HK-2 (cell line): ENCODE results near the gene POLQ.
A peak's percentile ranks its signal among the peaks of the same experiment; 100 is the strongest.
"Not testable (repeated sequence)": the region's sequence is repeated elsewhere in the genome, so short reads cannot be mapped to it uniquely, and the experiment has no call there.

Experiments used
- DNase-seq: peaks from one replicate; pipeline ENCODE4 v3.0.0-alpha.2; 2018; ENCODE audit not compliant: unreplicated experiment

The POLQ gene

GRCh38 chr3:121545574-121546455 lies at the start of gene POLQ:
Gene POLQ, minus strand, starts transcription at chr3:121545988. Its CDS starts 111 bp downstream, at chr3:121545877.
- DNase-seq: peak; percentile 91

- no peak for DNase-seq
Measured at GRCh38 chr3:121594850-121595249, 49.1 kb upstream of the POLQ start.

DNA sequence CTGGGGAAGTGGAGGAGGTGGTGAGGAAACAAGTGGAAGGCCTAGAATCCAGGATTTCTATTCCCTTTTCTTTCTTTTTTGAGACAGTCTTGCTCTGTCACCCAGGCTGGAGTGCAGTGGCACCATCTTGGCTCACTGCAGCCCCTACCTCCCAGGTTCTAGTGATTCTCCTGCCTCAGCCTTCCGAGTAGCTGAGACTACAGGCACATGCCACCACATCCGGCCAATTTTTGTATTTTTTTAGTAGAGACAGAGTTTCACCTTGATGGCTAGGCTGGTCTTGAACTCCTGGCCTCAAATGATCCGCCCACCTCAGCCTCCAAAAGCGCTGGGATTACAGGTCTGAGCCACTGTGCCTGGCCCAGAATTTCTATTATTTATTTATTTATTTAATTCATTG lies 48.0 kb upstream of the POLQ start:
- DNase-seq: not testable (repeated sequence)

DNA sequence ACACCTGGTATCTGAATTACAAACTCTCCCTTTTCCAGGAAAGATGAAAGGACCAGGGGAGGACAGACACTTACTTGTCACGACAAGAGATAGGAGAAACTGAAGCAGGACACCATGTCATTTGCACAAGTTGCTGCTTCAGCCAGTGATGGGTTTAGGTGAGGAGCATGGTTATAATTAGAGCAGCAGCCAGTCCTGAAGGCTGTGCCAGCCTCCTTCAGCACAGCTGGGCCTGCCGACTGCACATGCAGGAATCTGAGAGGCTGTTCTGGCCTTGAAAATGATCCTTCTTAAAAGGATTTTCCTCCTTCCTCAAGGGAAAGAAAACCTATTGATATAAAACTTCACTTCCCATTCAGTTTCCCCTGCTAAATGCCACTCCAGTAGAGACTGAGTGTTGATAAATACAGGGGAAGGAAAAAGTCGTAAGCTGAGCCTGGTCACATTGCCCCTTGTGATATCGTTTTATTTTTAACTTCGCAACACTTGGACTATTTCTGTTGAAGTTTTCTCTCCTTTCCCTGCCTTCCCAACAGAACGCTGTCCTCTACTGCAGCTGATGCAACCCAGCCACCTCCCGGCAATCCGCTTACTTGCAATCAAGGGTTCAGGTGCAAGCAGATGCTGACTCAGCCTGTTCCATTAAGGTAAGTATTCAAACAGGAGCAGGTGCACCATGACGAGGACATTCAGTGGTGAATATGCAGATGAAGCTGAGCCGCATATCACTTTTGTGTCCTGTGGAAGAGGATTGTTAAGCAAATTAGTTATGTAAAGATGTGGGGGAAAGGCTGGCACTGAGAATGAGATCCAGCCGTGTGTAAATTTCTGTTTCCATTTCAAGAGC lies 47.3 kb upstream of the POLQ start, which contains the start of gene FBXO40:
FBXO40 (plus strand) TSS at position 524 of the 847 bp plus-strand sequence. CDS start 27,197 bp downstream, outside the sequence.
- no peak for DNase-seq

DNA sequence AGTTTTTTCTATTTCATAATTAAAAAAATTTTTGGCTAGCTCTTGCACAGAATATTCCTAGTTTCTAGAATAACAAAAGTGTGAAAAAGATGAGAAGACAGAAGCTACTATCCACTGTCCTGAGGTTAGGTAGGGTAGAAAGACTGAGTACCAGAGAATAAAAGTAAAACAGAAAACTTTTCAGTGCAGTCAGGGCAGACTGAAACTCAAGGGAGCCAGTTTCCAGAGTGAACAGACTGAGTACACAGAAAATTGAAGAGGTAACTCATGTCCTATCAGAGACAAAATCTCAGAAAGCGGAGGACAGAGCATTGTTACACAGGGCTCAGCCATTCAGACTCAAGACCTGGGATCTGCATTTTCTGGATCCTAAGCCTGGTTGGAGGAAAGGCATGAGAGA lies 38.6 kb upstream of the POLQ start:
- no peak for DNase-seq

GRCh38 chr3:121581691-121582090 lies 35.9 kb upstream of the POLQ start:
- DNase-seq: no peak

- DNase-seq: no peak
Measured at GRCh38 chr3:121574449-121574848, 28.7 kb upstream of the POLQ start.

DNA sequence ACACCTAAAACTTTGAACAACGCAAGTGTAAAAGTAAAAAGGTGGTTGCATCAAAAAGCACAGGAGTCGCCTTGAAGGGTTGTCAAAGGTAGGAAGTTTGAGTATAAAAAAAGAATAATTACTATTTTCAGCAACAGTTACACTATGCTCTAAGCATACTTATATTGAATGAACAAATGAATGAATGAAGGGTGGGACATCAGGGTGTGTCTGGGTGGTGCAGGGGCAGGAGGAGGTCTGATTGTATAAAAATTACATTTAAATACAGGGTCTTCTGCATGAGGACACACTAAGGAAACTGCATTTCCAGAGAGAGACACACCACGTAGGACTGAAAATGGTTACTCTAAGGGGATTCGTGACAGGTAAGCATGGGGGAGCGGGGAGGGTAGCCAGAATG lies 21.9 kb upstream of the POLQ start, which contains the start of gene ARGFX:
ARGFX (plus strand) TSS at position 301 of the 400 bp plus-strand sequence. CDS start 2,765 bp downstream, outside the sequence.
- DNase-seq: no peak

DNA sequence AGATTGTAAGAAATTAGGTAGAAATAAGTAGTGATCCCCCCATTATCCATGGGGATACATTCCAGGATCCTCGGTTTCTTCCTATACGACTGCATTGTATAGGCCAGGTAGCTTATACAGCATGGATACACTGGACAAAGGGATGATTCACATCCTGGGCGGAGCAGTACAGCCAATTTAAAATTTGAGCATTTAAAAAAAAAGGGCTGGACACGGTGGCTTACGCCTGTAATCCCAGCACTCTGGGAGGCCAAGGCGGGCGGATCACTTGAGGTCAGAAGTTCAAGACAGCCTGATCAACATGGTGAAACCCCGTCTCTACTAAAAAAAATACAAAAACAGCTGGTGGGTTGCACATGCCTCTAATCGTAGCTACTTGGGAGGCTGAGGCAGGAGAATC lies 21.0 kb upstream of the POLQ start:
- no peak for DNase-seq

- DNase-seq: no peak
Measured at GRCh38 chr3:121562148-121562547, 16.4 kb upstream of the POLQ start.

DNA sequence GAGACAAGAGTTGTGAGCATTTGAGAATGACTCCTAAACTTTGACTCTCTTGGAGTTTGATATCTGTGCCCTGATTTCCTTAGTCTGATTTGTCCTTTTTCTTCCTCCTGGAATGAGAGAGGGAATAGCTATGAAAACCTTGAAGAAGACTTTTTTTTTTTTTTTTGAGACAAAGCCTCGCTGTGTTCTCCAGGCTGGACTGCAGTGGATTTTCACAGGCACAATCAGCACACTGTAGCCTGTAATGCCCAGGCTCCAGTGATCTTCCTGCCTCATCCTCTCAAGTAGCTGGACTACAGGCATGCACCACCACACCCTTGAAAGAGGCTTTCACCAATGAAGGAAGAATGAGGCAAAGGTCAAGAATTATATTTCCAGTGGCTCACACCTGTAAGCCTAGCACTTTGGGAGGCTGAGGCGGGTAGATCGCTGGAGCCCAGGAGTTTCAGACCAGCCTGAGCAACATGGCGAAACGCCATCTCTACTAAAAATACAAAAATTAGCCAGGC lies 11.7 kb upstream of the POLQ start:
- no peak for DNase-seq

DNA sequence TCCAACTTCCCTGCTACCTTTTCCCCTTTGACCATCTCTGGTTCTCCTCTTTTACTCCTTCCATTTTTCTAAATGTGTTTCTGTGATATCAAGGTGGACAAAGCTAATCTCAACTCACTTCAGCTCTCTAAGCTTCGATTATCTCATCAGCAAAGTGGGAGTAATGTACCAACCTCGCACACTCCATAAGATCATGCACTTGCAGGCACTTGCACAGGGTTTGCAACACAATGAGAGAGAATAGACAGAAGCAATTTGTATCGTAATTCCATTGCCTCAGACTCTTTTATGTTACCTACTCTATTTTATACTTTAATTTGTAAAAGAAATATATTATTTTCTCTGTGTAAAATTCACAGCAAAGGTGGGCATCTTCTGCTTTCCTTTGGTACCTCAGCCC lies 7.0 kb upstream of the POLQ start:
- DNase-seq: no peak

GRCh38 chr3:121552379-121552778 lies 6.6 kb upstream of the POLQ start:
- no peak for DNase-seq

DNA sequence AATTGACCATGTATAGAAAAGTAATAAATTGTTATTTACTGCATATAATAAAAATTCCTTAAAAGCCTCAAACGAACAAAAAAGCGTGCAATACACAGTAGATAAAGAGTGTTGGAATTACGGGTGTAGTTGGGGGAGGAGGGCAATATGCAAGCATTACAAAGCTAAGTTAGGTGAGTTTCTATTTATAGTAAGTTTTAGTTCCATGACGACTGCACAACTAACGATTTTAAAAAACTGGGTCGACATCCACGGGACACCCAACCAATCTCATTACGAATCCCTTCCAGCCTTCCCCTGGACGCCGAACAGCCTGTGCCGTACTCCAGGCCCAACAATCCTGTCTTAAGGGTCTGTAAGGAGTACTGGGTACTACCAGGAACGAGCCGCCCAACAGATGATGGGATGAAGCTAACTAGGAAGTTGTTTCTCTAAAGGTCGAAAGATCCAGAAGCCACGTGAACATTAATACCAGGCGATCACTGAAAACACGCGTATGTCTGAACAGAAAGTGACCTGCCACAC lies 677 bp downstream of the POLQ start:
- DNase-seq: no peak

- DNase-seq: no peak
Measured at GRCh38 chr3:121542924-121543323, 2.9 kb downstream of the POLQ start.

GRCh38 chr3:121531269-121531668 lies 14.5 kb downstream of the POLQ start:
- DNase-seq: no peak

DNA sequence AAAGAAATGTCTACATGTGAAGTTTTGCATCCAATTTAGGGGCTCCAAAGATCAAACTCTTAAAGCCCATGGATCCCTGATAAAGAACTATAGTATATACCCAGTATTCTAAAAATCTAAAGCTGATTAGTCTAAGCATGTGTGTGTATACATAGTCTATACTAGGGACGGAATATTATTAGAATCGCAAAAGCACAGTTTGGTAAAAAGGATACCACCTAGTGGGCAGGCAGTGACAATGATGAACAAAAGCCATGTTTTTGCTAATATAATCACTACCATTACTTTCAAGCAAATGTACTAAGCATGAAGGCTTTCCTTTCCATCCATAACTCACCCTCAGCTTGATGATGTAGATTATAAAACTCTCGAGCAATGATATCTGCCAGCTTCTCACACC lies 16.5 kb downstream of the POLQ start:
- no peak for DNase-seq

DNA sequence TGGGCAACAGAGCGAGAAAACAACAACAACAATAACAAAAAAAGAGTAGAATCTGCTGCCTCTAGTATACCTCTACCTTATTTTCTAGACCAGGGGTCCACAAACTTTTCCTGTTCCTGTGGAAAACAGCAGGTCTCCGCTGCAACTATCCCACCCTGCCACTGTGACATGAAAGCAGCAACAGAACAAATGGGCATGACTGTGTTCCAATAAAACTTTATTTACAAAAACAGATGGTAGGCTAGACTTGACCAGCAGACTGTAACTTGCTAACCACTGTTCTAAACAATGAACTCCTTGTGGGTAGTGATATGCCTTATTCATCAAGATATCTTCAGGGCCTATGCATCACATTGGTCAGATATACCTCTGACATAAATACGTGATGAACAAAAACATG lies 25.3 kb downstream of the POLQ start:
- DNase-seq: no peak

GRCh38 chr3:121517953-121518655 lies 27.7 kb downstream of the POLQ start:
- DNase-seq: no peak

DNA sequence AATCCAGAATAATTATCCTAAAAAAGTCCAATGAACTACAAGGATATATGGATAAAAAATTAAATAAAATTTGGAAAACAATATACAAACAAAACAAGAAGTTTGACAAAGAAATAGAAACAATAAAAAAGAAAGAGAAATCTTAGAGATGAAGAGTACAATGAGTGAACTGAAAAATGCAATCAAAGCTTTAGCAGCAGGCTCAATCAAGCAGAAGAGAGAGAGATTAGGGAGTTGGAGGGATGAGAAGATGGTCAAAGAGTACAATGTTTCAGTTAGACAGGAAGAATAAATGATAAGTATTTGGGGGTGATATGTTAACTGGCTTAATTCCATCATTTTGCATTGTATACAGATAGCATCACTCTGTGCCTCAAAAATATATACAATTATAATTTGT lies 29.9 kb downstream of the POLQ start:
- DNase-seq: no peak

- DNase-seq: no peak
Measured at GRCh38 chr3:121515313-121515712, 30.5 kb downstream of the POLQ start.
